Parathyroid adenoma (tissue), 2 donors: ENCODE results near the gene COL18A1.
"Not testable (repeated sequence)": the region's sequence is repeated elsewhere in the genome, so short reads cannot be mapped to it uniquely, and the experiment has no call there.

Experiments
- H2AFZ ChIP-seq: fragments of 300-600 bp; sonication (generic); one replicate; pipeline ENCODE4 v1.7.0; 2017; ENCODE audit warnings: antibody characterized with exemption, mild to moderate bottlenecking
- H3K27ac ChIP-seq: fragments of 300-600 bp; sonication (generic); one replicate; pipeline ENCODE4 v1.7.0; 2017
- H3K27me3 ChIP-seq: fragments of 300-600 bp; sonication (generic); one replicate; pipeline ENCODE4 v1.7.0; 2017; ENCODE audit warnings: low read length; ENCODE audit not compliant: control insufficient read depth, insufficient read depth
- H3K36me3 ChIP-seq: fragments of 300-600 bp; sonication (generic); one replicate; pipeline ENCODE4 v1.7.0; 2017; ENCODE audit warnings: low read length; ENCODE audit not compliant: control insufficient read depth, insufficient read depth
- H3K4me1 ChIP-seq: fragments of 300-600 bp; sonication (generic); one replicate; pipeline ENCODE4 v1.7.0; 2017; ENCODE audit warnings: control low read depth
- H3K4me2 ChIP-seq: fragments of 300-600 bp; sonication (generic); one replicate; pipeline ENCODE4 v1.7.0; 2017; ENCODE audit warnings: low read length
- H3K4me3 ChIP-seq: fragments of 300-600 bp; sonication (generic); one replicate; pipeline ENCODE4 v1.7.0; 2017; ENCODE audit warnings: low read depth, low read length
- H3K79me2 ChIP-seq: fragments of 300-600 bp; sonication (generic); one replicate; pipeline ENCODE4 v1.7.0; 2017; ENCODE audit warnings: control low read depth
- H3K9ac ChIP-seq: fragments of 300-600 bp; sonication (generic); one replicate; pipeline ENCODE4 v1.7.0; 2017; ENCODE audit warnings: mild to moderate bottlenecking
- H3K9me3 ChIP-seq: fragments of 300-600 bp; sonication (generic); one replicate; pipeline ENCODE4 v1.7.0; 2017; ENCODE audit warnings: low read length; ENCODE audit not compliant: control insufficient read depth
- TF ChIP-seq, protein P1 (sequence below): fragments of 300-600 bp; sonication (generic); IDR thresholded peaks from one replicate; pipeline ENCODE4 v1.7.0; 2017; ENCODE audit warnings: antibody characterized with exemption, mild to moderate bottlenecking
- donor health status: primary hyperparathyroidism.

Gene COL18A1

DNA sequence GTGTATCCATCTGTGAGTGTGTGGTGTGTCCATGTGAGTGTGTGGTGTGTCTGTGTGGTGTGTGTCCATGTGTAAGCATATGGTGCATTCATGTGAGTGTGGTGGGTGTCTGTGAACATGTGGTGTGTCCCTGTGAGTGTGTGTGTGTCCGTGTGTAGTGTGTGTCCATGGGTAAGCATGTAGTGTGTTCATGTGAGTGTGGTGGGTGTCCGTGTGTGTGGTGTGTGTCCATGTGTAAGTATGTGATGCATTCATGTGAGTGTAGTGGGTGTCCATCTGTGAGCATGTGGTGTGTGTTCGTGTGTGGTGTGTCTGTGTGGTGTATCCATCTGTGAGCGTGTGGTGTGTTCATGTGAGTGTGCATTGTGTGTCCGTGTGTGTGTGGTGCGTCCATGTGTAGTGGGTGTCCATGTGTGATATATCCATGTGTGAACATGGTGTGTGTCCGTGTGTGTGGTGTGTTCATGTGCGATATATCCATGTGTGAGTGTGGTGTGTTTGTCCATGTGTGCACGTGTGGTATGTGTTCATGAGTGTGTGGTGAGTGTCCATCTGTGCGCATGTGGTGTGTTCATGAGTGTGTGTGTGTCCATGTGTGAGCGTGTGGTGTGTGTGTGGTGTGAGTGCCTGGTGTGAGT lies 124.9 kb downstream of the COL18A1 start:
- H3K9me3 ChIP-seq, result no peaks in the 10 kb centered on the region

DNA sequence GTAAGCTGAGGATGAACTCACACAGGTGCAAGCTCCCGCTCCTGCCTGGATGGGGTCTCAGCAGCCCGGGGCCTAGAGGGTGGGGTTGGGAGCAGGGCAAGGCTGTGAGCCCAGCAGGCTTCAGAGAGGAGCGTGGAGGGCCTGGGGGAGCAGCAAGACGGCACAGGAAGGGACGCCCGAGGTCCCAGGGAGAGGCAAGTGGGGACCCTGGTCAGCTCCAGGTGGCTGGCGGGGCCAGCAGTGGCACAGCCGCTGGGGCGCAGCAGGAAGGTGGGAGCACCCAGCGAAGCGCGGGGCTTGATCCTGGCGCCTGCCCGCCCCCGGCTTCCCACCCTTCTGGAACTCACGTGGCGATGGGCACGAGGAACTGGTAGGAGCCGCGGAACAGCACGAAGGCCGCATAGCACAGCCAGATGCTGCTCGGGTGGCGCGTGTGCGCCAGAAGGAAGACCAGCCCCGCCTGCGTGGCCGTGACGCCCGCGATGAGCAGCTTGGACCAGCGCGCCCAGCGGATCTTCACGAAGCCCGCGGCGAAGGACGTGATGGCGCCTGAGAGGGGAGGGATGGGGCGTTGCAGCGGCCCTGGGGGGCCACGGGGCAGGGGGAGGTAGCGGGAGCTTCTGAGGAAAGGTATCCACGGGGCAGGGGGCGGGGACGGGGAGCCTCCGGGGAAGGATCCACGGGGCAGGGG lies 125.6 kb downstream of the COL18A1 start:
- Histone ChIP-seq H3K4me3 (no peak overlapping the region), H3K4me2 (no peak overlapping the region), H3K27ac (no peak overlapping the region), H3K36me3 (no peaks in the 10 kb centered on the region), H2AFZ (no peak overlapping the region), H3K27me3 (no peaks in the 10 kb centered on the region), H3K9me3 (no peaks in the 10 kb centered on the region), H3K9ac (no peak overlapping the region), H3K4me1 (peaks cover under 1% of the 10 kb centered on the region), H3K79me2 (no peaks in the 10 kb centered on the region)
- TF ChIP-seq, protein P1, sequence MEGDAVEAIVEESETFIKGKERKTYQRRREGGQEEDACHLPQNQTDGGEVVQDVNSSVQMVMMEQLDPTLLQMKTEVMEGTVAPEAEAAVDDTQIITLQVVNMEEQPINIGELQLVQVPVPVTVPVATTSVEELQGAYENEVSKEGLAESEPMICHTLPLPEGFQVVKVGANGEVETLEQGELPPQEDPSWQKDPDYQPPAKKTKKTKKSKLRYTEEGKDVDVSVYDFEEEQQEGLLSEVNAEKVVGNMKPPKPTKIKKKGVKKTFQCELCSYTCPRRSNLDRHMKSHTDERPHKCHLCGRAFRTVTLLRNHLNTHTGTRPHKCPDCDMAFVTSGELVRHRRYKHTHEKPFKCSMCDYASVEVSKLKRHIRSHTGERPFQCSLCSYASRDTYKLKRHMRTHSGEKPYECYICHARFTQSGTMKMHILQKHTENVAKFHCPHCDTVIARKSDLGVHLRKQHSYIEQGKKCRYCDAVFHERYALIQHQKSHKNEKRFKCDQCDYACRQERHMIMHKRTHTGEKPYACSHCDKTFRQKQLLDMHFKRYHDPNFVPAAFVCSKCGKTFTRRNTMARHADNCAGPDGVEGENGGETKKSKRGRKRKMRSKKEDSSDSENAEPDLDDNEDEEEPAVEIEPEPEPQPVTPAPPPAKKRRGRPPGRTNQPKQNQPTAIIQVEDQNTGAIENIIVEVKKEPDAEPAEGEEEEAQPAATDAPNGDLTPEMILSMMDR, result no peak

More for the DNA sequence above, 124.9 kb downstream of the COL18A1 start:
- Histone ChIP-seq H3K27me3 (no peaks in the 10 kb centered on the region), H3K4me3 (no peak overlapping the region), H3K4me1 (peaks cover 7% of the 10 kb centered on the region), H2AFZ (no peak overlapping the region), H3K27ac (no peak overlapping the region), H3K4me2 (no peak overlapping the region), H3K9ac (no peak overlapping the region), H3K36me3 (no peaks in the 10 kb centered on the region), H3K79me2 (no peaks in the 10 kb centered on the region)
- TF ChIP-seq, protein P1, result no peak

DNA sequence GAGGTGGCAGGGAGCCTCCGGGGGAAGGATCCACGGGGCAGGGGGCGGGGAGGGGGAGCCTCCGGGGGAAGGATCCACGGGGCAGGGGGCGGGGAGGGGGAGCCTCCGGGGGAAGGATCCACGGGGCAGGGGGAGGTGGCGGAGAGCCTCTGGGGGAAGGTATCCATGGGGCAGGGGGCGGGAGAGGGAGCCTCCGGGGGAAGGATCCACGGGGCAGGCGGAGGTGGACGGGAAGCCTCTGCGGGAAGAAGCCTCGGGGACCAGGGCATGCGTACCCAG lies 126.1 kb downstream of the COL18A1 start:
- H3K4me3 ChIP-seq, H3K4me2 ChIP-seq, H3K27ac ChIP-seq, H2AFZ ChIP-seq, H3K9ac ChIP-seq, H3K79me2 ChIP-seq, H3K27me3 ChIP-seq, H3K9me3 ChIP-seq, H3K4me1 ChIP-seq, H3K36me3 ChIP-seq: not testable (repeated sequence)

DNA sequence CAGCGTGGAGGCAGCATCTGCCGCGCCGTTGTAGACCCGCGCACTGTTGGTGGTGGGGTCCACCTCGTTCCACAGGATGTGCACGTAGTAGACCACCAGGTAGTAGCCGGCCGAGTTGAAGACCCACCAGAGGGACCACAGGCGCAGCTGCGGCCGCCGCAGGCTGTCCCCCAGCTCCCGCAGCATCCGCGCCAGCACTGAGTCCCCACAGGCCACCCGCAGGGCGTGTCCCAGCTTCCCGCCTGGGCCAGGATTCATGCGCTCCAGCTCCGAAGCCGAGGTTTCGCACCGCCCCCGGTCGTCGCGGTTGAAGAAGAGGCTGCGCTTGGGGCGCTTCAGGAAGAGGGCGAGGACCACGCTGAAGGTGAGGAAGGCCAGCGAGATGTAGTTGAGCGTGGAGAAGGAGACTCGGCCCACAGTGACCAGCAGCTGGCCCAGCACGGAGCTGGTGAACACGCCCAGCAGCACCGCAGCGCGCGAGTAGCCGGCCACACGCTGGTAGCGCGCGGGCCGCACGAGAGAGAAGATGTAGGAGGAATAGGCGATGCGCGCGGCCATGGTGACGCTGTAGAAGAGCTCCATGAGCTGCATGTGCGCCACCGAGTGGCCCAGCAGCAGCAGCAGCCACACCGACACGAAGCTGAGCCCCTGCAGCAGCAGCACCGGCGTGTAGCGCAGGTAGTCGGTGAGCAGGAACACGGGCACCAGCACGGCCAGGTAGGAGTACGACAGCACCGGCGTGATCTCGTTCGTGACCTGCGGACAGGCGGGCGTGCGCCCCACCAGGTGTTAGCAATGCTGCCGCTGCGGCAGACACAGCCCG lies 126.6 kb downstream of the COL18A1 start:
- H3K4me2 ChIP-seq, result no peak overlapping the region
- H3K4me3 ChIP-seq, result no peak overlapping the region
- no peak overlapping the region for H3K27ac ChIP-seq
- H2AFZ ChIP-seq, result no peak overlapping the region
- H3K9me3 ChIP-seq, result no peaks in the 10 kb centered on the region
- no peaks in the 10 kb centered on the region for H3K4me1 ChIP-seq
- no peaks in the 10 kb centered on the region for H3K27me3 ChIP-seq
- no peak overlapping the region for H3K9ac ChIP-seq
- no peaks in the 10 kb centered on the region for H3K79me2 ChIP-seq
- TF ChIP-seq, protein P1, result no peak
- no peaks in the 10 kb centered on the region for H3K36me3 ChIP-seq

DNA sequence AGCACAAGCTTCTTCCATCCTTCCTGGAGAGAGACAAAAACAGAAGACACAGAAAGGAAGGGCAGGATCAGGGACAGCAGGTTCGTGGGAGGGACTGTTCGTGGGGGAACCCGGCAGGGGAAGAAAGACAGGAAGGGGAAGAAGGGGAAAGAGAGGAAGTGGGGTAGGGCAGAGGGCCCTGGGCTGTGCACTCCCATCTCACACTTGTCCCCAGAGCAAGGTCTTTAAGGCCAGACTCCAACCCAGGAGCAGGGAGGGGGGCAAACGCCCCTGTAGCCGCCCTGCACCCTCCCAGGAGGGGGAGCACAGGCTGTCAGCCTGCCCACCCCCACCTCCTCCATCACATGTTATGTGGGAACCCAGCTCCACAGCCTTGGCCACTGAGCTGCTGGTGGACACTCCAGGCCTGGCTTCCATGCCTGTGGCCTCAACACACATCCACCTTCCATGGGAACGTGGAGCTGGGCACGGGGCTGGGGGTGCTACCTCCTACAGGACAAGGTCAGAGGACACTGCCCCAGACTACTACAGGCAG lies 127.9 kb downstream of the COL18A1 start:
- Histone ChIP-seq H2AFZ (no peak overlapping the region), H3K36me3 (no peaks in the 10 kb centered on the region), H3K4me3 (no peak overlapping the region), H3K79me2 (no peaks in the 10 kb centered on the region), H3K27ac (no peak overlapping the region), H3K27me3 (no peaks in the 10 kb centered on the region), H3K4me1 (no peaks in the 10 kb centered on the region), H3K9me3 (no peaks in the 10 kb centered on the region), H3K4me2 (no peak overlapping the region), H3K9ac (no peak overlapping the region)
- TF ChIP-seq, protein P1, result no peak
